GM20431 (cell line): ENCODE measurements around the gene HDAC7.

Source experiments
- in situ Hi-C: fragments of 300-500 bp; cut with MseI, MboI; formaldehyde crosslinking; loops from one replicate; pipeline ENCODE4 v1.15.0; 2020; ENCODE audit warnings: low sequenced_read_pairs; ENCODE audit not compliant: unreplicated experiment

HDAC7 gene

DNA sequence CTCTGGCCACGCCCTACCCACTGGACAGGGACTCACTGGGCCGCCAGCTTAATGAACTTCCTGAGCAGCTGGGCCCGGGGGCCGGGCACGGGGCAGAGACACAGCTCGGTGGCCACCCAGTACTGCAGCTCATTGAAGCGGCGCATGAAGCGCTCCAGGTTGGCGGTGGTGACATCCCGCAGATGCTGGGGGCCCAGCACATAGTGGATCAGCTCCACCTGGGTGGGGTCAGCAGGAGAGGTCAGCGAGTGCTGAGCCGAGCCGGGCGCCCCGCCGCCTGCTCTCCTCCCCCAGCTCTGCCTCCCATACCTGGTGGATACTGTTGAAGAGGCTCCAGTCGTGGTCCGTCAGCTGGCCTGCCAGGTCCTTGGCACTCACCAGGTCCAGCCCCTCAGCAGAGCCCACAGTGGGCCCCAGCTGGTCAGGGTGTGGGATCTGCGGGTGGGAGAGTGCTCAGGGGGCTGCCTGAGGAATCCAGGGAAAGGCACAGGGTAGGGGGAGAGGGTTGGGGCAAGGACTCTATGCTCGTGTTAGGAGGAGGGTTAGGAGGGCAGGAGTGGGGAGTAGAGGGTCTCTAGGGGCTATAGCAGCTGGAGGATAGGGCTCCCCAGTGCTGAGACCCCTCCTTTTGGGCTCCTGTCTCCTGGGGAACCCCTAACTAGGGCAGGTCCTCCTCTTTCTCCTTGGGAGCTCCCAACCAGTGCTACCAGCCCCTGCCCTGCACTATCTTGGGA is 78.9 kb downstream of the HDAC7 start:
- in situ Hi-C loops, result no loop called here

DNA sequence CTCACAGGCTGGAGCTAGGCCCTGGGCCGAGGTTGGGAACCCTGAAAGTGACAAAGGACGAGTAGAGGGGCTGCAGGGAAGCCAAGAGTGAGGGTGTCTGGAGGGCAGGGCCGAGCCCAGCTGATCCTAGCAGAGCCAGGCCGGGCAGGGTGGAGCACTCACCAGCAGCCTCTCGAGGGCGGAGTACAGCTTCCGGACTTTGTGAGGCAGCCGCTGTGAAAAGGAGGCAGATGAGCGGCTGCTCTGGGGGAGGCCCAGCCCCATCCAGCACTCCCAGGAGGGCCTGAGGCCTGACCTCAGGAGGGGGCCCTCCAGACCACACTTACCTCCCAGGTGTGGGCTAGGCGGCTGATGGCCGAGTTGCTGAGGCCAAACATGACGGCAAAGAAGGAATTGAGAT is 79.7 kb downstream of the HDAC7 start:
- in situ Hi-C loops, result no loop called here

DNA sequence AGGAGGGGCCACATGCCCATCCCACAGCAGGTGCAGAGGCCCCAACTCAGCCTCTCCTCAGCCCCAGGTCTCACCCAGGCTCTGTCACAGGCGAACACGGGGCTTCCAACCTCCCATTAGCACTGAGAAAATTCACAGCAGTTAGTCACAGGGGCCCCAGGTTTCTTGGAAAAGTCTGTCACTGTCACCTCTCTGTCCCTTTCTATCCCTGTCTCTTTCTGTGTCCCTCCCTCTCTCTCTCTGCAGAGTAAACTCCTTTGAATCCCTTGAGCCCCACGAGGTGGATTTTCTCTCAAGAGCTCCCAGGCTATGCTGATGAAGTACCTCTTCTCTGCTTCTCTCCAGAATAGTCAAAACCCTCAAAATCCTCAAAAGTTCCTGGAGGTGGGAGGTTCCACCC is 80.4 kb downstream of the HDAC7 start:
- in situ Hi-C loops, result no loop called here

DNA sequence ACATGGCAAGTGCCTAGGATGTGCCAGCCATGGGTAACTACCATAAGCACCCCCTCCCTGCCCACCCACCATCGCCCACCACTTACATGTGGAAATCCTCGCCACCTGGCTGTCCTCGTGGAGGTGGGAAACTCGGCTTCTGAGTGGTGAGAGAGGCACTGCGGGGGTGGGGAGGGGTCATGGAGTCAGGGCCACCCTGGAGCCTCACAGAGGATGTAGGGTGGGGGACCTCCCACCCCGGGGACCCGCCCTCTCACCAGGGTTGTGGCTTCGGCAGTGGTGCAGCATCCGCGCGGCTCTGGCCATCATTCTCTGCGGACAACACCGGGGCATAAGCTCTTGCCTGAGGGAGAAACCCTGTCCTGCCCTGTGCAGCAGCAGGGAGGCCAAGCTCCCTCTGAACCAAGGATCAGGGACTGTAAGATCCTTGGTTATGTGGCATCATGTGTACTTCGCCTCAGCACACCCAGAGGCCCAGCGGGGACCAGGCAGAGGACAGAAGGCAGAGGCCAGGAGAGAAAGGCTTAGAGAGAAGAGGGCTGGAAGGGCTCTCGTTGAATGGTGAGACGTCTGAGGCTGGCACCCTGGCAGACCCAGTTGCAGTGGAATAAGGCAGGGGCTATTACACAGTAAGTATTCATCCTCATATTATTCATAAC is 81.6 kb downstream of the HDAC7 start:
- in situ Hi-C loops, result no loop called here

DNA sequence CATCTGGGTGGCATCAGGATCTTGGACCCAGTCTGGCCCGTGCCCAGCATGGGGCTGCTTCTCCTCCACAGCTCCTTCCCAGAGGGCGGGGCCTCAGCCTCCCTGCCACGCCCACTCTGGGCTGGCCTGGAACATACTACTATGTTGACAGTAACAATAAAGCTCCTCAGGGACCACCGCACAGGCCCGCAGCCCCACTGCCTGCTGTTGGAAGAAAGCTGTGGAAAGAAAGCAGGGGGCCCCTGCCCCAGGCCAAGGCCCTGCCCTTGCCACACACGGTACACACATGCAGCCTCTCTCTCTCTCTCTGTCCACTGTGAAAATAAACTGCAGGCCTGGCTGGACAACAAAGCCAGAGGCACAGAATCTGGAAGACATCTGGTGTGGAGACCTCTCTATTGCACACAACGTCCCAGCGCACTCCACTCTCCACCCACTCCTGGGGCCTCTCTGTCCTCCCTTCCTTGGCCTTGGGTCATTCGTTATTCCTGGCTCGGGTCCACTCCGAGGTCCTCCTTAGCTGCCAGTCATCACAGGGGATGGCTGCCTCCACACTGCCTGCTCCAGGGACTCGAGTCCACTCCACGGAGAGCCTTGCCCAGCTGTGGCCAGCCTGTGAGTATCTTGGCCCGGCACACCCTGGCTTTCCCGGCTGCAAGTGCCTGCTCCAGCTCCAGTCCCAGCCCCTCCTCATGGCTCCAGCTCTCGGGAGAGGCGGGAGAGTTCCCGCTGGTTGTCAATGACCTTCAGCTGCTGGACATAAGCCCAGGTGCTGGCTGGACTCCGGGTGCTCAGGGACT is 82.6 kb downstream of the HDAC7 start:
- in situ Hi-C loops, result no loop called here

GRCh38 chr12:47736216-47736615 is 83.5 kb downstream of the HDAC7 start:
- in situ Hi-C loops, result no loop called here

DNA sequence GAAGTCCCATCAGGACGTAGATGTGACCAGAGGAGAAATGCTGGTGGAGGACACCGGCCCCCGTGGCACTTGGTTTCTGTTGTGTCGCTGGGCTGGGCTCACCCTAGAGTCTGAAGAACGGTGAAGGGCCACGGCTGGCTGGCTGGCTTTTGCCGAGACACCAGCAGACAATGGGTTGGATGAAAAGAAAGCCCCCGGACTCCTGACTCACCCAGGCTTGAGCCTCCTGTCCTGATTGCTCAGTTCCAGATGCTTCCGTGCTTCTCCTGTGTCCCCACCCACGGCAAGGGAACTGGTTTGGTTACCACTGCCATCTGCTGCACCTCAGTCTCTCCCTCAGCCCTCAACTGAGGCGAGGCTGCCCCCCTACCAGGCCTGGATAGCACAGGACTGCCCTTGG is 84.1 kb downstream of the HDAC7 start:
- in situ Hi-C loops, result no loop called here

GRCh38 chr12:47734725-47735480 is 84.8 kb downstream of the HDAC7 start:
- in situ Hi-C loops, result no loop called here

- in situ Hi-C loops, result no loop called here
Observed at GRCh38 chr12:47733142-47733541, 86.6 kb downstream of the HDAC7 start.
